ENCODE results near the gene LHFPL6. TPM values are rescaled to one million over a fixed set of nuclear protein-coding genes. Genes with fewer than 3 reads are reported as not detected.

The LHFPL6 gene
- total and polyA plus RNA-seq, 2 experiments from 2014 or later = 91.2 to 111 TPM

DNA sequence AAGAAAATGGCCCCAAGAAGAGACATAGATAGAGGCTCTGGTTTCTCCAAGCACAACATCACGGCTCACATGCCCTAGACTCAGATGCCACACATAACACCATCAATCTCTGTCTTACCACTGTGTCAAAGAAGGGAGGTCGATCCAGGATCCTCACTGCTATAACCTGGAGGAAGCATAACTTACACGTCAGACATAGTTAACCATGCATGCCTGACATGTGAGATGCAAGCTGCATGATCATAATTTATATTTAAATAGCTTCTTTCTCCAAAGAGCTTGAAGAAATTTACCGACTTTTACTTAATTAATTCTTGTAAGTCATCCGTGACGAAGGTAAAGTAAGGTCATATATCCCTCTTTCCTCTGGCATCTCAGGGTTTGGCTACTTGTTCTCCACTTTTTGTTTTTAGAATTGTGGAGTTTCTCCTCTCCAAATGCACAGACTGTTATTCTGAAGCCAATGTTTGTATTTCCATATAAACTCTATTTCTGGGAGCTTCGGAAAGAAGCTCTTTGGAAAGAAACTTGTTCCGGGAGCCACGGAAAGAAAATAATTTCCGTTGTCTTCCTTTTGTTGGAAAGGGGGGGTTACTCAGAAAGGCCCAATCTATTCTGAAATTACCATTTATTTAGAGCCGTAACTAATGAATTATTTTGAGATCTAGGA is 205.6 kb downstream of the LHFPL6 start:
- Histone ChIP-seq H3K4me3 (no peak overlapping the region), H4K20me1 (ENCODE audit: insufficient read depth) (no peaks in the 10 kb centered on the region), H3K27ac (no peak overlapping the region), H3K27me3 (replicated peaks; ENCODE audit: insufficient read depth) (no peaks in the 10 kb centered on the region), H3K9me3 (ENCODE audit: low read depth) (no peaks in the 10 kb centered on the region), H3K4me1 (ENCODE audit: insufficient read depth) (no peaks in the 10 kb centered on the region; the same call in 1 of the 2 replicates), H3K36me3 (ENCODE audit: low read depth) (no peaks in the 10 kb centered on the region), H3K9me2 (ENCODE audit: insufficient read depth) (no peaks in the 10 kb centered on the region), H3K9ac (no peak overlapping the region), H2AFZ (no peak overlapping the region), H3F3A (ENCODE audit: insufficient read depth) (no peaks in the 10 kb centered on the region), H3K4me2 (ENCODE audit: unreplicated experiment) (no peak overlapping the region), H3K79me2 (ENCODE audit: insufficient read depth) (0 out of 2 replicates have a peak, but pooled peaks cover under 1% of the 10 kb centered on the region)
- 49 to 55% methylated on average over 11 of the region's 11 CpGs for WGBS, 2 experiments (ENCODE audit: low coverage in 1 of 2, low lambda C conversion rate in 2 of 2, missing lambda C conversion rate in 2 of 2)
- in situ Hi-C loops (cut with MboI) = no loop called here
- no peak for DNase-seq
- TF ChIP-seq EZH2 (IDR thresholded peaks at IDR 0.05; ENCODE audit: insufficient read depth, poor library complexity, severe bottlenecking) (no peak), EZH2phosphoT487 (IDR thresholded peaks at IDR 0.05; ENCODE audit: insufficient read depth, low read depth) (no peak)

DNA sequence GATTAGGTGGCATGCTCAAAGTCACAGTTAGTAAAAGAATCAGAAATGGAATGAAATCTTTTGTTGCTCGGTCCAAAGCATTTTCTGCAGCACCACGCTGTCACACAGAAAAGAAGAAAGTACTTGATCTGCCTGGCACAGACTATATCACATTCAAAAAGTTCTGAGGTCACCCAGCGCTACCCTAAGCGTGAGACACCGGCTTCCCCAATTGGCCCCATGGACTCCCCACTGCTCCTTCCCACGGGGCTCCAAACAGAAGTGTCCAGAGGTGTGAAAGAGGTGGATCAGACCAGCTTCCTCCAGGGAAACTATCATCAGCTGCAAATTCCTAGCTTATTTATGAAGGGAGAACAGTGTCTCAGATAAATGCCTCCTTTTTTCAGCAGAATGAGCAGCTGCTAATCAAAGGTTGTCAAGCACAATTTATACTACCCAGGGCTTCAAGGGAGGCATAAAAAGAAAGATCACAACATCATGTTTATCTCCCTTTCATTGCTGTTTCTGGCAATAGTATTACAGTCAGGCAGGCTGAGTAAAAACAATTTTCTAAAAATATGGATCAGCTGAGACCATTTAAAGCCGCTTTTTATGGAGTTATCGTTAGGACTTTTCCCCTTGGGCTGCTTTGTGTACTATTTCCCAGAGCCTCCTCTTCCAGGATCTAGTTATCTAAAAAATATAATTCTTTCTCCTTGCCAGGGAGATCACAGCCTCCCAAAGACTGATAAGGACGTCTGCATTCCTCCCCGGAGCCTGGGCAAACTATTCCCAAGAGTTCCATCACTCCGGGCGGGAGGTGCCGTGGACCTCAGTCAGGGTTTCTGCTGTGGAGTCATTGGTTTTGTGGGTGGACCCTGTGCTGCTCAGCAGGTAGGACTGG is 208.0 kb downstream of the LHFPL6 start:
- Histone ChIP-seq H2AFZ (no peak overlapping the region), H3K9me2 (ENCODE audit: insufficient read depth) (no peaks in the 10 kb centered on the region), H3K79me2 (ENCODE audit: insufficient read depth) (no peaks in the 10 kb centered on the region), H3K4me3 (no peak overlapping the region), H3K27ac (no peak overlapping the region), H3F3A (ENCODE audit: insufficient read depth) (no peaks in the 10 kb centered on the region), H3K27me3 (replicated peaks; ENCODE audit: insufficient read depth) (no peaks in the 10 kb centered on the region), H3K4me2 (ENCODE audit: unreplicated experiment) (no peak overlapping the region), H3K4me1 (ENCODE audit: insufficient read depth) (no peaks in the 10 kb centered on the region; the same call in 1 of the 2 replicates), H3K9ac (no peak overlapping the region), H3K36me3 (ENCODE audit: low read depth) (no peaks in the 10 kb centered on the region), H3K9me3 (ENCODE audit: low read depth) (no peaks in the 10 kb centered on the region), H4K20me1 (ENCODE audit: insufficient read depth) (no peaks in the 10 kb centered on the region)
- in situ Hi-C loops (cut with MboI) = no loop called here
- TF ChIP-seq EZH2 (IDR thresholded peaks at IDR 0.05; ENCODE audit: insufficient read depth, poor library complexity, severe bottlenecking) (no peak), EZH2phosphoT487 (IDR thresholded peaks at IDR 0.05; ENCODE audit: insufficient read depth, low read depth) (no peak)
- 51 to 57% methylated on average over 13 of the region's 13 CpGs for WGBS, 2 experiments (ENCODE audit: low coverage in 1 of 2, low lambda C conversion rate in 2 of 2, missing lambda C conversion rate in 2 of 2)
- no peak for DNase-seq

DNA sequence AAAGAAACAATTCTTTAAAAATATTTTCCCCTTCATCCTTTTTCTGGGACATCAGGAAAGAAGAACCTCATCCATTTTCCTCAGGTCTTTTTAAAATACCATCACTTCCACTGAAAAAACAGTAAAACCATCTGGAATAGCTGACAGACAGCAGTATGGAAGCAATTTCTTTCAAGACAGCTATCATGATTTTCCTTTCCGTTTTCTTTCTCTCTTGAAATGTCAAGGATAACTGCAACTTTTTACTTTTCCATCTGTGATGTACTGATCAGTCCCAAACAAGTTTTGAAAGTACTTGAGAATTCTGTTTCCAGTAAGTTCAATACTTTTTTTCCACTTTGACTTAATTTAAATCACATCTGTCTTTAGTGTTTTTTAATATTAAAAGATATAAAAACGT is 211.2 kb downstream of the LHFPL6 start:
- 66 to 68% methylated on average over 2 of the region's 2 CpGs for WGBS, 2 experiments (ENCODE audit: low coverage in 1 of 2, low lambda C conversion rate in 2 of 2, missing lambda C conversion rate in 2 of 2)
- Histone ChIP-seq H3K4me1 (ENCODE audit: insufficient read depth) (no peaks in the 10 kb centered on the region), H3K36me3 (ENCODE audit: low read depth) (no peaks in the 10 kb centered on the region), H4K20me1 (ENCODE audit: insufficient read depth) (no peaks in the 10 kb centered on the region), H3K9me2 (ENCODE audit: insufficient read depth) (no peaks in the 10 kb centered on the region), H3K27me3 (replicated peaks; ENCODE audit: insufficient read depth) (no peaks in the 10 kb centered on the region), H3K27ac (no peak overlapping the region), H3K79me2 (ENCODE audit: insufficient read depth) (no peaks in the 10 kb centered on the region), H3K4me3 (no peak overlapping the region), H3K9me3 (ENCODE audit: low read depth) (no peaks in the 10 kb centered on the region), H3F3A (ENCODE audit: insufficient read depth) (no peaks in the 10 kb centered on the region), H3K4me2 (ENCODE audit: unreplicated experiment) (no peak overlapping the region), H3K9ac (no peak overlapping the region), H2AFZ (no peak overlapping the region)
- no peak for TF ChIP-seq EZH2 (IDR thresholded peaks at IDR 0.05; ENCODE audit: insufficient read depth, poor library complexity, severe bottlenecking)
- no peak for TF ChIP-seq EZH2phosphoT487 (IDR thresholded peaks at IDR 0.05; ENCODE audit: insufficient read depth, low read depth)
- no peak for DNase-seq
- in situ Hi-C loops (cut with MboI) = no loop called here

DNA sequence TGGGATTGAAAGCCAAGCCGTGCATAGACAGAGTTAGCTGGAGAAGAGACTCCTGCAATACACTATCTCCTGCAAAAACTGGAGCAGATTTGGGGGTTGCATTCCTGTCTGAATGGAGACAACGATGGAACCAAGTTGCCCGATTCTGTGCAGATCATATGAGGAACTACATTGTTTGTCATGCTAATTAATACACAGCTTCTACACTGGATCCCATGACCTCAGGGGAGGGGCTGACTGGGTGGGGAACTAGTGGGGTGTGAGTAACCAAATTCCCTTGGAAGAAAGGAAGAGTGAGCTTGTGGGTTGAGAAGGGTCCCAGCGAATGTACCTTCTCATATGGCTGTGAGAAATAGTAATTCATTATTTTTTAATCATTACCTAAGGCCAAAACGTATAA is 214.0 kb downstream of the LHFPL6 start:
- Histone ChIP-seq H3K27me3 (replicated peaks; ENCODE audit: insufficient read depth) (no peaks in the 10 kb centered on the region), H3K36me3 (ENCODE audit: low read depth) (no peaks in the 10 kb centered on the region), H3K9ac (no peak overlapping the region), H3F3A (ENCODE audit: insufficient read depth) (peaks cover 4% of the 10 kb centered on the region; the same call in 1 of the 2 replicates), H3K79me2 (ENCODE audit: insufficient read depth) (no peaks in the 10 kb centered on the region), H3K4me3 (no peak overlapping the region), H3K4me2 (ENCODE audit: unreplicated experiment) (no peak overlapping the region), H4K20me1 (ENCODE audit: insufficient read depth) (no peaks in the 10 kb centered on the region), H3K4me1 (ENCODE audit: insufficient read depth) (peaks cover 12% of the 10 kb centered on the region; the same call in 1 of the 2 replicates), H3K9me2 (ENCODE audit: insufficient read depth) (no peaks in the 10 kb centered on the region), H3K27ac (no peak overlapping the region), H3K9me3 (ENCODE audit: low read depth) (no peaks in the 10 kb centered on the region), H2AFZ (no peak overlapping the region)
- no peak for DNase-seq
- TF ChIP-seq EZH2 (IDR thresholded peaks at IDR 0.05; ENCODE audit: insufficient read depth, poor library complexity, severe bottlenecking) (no peak), EZH2phosphoT487 (IDR thresholded peaks at IDR 0.05; ENCODE audit: insufficient read depth, low read depth) (no peak)
- in situ Hi-C loops (cut with MboI) = no loop called here
- WGBS, 2 experiments (ENCODE audit: low coverage in 1 of 2, low lambda C conversion rate in 2 of 2, missing lambda C conversion rate in 2 of 2) = 71 to 77% methylated on average over 5 of the region's 5 CpGs

Measured in GM23248 (cell line).